IPS-NIHi7 (cell line): ENCODE data around the gene GLO1.

Source experiments
- DNase-seq: peaks from one replicate; pipeline ENCODE4 v3.0.0; 2012; ENCODE audit warnings: mixed read lengths; ENCODE audit errors: extremely low spot score

The GLO1 gene

DNA sequence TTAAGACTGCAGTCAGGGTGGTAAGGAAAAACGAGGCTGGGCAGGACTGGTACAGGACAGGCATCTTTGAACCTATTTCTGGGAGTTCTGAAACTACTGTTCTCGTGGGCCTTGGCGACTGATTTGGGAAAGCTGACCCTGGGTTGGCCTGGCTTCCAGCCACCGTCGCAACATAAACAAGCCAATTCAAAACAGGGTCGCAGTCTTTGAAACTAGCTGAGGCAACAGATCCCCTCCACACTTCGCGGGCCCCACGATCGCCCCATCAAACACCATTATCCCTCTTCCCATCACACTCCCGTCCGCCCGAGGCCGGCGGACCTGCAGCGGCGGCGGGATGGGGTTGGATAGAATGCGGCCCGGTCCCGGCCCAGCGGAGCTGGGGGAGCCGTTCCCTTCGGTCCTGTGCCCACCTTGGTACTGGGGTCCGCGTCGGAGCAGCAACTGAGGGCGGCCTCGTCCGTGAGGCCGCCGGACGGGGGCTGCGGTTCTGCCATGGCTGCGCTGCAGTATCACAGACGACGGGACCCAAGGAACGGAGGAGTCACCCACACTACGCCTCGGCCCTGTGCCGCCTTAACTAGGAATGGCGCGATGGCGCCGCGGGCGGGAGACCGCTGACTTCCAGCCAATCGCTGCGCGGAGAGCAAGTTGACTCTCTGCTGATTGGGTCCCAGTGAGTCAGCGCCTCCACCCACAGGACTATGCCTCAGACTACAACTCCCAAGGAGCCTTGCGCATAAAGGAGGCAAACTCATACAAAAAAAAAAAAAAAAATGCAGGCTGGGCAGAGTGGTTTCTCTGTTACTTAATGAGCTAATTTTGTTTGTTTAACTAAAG lies at the start of gene GLO1:
Gene GLO1 (minus strand): TSS at position 588 of the 840 bp plus-strand sequence. CDS start 91 bp downstream, at position 497.
- DNase-seq, result peak; percentile 100

DNA sequence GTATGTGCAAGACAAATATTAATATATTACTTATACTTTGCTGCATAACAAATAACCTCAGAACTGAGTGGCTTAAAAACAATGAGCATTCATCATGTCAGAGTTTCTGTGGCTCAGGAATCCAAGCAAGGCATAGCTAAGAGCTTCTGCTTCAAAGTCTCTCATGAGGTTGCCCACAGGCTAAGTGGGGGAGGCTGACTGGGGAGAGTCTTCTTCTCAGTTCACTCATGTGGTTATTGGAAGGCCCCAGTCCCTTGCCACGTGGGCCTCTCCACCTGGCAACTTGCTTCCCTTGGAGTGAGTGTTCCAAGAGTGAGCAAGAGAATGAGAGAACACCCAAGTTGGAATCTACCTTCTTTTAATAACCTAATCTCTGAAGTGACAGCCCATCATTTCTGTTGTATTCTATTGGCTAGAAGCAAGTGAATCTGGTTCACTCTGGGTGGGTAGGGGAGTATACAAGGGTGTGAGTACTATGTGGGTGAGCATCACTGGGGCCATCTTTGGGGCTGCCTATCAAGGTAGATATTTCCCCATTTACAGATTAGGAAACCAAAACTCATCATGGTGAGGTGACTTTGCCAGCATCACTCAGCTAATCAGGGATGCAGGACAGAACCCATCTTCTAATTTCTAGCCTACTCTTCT lies 48.1 kb upstream of the GLO1 start:
- DNase-seq, result no peak

DNA sequence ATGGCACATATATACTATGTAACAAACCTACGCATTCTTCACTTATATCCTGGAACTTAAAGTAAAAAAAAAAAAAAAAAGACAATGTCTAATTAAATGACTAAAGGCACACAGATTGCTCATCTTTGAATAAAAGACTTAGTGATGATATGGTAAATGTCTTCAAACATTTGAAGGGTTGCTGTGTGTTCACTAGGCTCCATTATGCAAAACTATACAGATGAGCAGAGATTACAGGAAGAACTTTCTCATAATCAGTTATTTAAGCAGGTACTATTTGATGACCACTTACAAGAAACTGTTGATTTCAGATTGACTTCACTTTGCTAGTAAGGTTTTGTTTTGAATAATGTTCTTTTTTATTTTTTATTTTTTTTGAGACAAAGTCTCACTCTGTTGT lies 46.5 kb upstream of the GLO1 start:
- DNase-seq, result no peak

DNA sequence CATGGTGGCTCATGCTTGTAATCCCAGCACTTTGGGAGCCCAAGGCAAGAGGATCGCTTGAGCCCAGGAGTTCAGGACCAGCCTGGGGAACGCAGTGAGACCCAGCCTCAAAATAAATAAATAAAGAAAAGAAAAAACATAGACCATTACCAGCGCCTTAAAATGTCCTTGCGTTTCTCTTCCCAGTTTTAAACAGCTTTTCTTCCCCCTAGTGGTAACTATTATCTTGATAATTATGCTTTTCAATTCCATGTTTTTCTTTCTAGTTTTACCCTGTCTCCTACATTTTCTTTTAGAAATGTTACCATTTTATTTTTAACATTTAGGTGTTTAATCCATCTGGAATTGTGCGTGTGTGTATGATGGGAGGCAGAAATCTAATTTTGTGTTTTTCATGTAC lies 36.6 kb upstream of the GLO1 start:
- DNase-seq, result no peak

DNA sequence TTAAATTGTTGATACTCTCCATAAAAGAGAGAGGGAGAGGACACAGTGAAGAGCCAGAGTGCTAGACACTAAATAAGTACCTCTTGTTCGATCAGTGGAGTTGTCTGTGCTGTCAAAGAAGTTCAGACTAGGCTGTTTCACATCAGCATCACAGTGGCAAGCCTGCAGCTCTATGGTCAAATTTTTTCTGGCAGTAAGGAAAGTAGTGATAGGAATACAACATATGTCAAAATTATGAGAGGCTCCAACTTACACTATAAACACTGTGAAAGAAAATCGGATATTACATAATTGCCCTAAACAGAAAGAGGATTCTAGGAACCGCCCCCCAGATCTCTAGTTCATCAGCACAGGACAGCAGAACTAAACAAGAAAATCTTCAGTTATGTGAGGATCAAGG lies 35.3 kb upstream of the GLO1 start:
- no peak for DNase-seq

DNA sequence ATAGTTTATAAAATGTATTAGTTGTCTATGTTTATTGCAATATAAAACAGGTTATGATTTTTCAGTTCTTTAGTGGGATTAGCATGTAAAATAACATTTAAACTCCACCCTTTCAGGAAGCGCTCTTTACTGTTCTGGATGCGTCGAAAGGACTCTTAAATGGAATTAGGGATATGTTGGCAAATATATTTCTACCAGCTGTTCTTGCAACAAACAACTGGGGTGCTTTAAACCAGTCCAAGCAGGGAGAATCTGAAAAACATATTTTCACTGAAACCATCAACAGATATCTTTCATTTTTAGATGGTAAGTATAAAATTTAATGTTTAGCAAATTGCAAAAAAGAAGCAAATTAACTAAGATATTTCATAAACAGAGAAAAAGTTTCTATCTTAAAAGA lies 34.0 kb upstream of the GLO1 start:
- no peak for DNase-seq

DNA sequence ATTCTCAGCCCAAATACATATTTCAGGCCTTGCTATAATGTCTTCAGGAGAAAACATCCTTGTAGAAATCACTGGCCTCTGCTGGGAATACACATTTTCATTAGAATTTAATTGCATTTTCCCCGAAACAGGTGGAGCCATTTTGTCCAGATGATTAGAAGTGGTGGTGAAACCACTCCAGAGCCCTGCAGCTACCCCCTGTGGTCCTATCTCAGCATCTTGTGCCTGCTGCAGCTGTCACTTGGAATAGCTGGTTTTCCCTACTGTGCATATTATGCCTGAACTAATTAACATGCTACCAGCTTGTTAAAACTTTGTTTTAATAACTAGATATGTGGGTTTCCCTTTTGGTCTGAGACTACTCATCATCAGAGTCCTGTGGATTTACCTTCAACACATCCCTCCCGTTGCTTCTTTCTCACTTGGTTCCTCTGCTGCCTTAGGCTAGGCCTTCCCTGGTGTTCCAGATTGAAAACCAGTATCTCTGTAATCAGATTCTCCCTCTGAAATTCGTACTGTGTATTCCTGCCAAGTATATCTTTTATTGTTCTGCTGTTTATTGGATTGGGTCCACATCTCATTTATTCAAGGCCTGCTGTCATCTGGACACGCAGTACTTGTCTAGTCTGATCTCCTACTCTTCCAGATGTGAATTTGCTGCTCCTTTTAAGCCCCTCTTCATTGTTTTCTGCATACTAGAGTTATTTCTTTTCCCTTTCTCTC lies 27.4 kb upstream of the GLO1 start:
- DNase-seq, result no peak

DNA sequence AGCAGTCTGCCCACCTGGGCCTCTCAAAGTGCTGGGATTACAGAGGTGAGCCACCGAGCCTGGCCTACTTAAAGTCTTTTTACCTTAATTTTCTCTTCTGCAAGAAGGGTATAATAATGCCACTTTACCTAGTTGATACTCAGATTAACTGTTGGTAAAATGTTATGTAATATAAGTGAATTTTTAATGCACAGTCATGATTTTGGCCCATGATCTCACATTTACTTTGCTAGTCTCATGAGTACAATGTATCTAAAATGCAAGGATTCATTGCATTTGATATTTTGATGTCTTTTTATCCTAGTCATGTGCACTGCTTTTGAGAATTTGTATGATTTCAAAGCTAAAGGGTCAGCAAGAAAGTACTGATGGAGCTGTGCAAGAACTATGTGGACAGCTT lies 25.3 kb upstream of the GLO1 start:
- no peak for DNase-seq

DNA sequence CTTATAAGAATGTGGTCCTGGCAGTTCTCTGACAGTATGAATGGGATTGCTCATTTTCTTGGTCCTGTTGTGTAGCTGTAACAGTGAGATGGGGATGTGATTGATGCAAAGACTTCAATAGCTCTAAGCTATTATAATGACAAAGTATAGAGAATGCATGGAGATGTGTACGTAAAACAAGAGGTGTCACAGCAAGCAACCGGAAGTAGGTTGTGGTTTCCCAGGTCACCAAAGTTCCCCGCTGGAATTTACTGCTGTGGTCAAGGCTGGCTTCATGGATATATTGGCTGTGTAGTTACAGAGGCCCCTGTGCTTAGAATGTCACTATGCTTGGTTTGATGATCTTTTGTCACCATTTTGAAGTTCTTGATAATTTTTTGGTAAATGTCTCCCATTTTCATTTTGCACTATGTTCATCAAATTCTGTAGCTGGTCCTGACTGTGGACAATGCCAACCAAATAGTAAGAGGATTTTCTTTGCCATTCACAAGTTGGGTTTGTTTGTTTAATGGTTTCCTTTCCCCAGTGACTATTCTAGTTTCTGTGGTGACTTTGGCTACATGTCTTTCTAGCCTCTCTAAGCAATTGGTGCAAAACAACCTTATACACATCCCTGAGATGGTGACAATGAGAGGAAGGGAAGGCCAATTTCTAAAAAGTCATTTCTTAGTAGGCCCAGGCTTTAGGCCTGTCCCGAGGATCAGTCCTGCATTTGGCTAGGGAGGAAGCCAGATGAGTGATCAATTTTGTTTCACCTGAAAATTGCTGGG lies 22.7 kb upstream of the GLO1 start:
- DNase-seq, result no peak

DNA sequence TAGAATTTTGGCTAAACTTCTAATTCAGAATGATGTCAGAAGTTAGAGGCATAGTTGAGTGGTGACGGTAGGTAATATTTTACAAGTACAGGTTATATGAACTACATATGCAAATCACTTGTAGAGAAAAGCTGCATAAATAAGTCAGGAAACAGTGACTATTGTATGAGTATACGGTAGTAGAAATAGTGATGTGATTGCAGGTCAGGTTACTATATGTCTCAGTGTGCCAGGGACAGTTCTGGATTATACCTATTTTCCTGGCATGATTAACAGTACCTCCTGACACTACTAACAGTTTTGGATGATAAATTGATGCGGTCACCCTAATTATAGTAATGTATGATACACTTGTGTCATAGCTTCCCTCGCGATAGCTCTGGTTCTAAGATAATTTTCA lies 21.4 kb upstream of the GLO1 start:
- no peak for DNase-seq

DNA sequence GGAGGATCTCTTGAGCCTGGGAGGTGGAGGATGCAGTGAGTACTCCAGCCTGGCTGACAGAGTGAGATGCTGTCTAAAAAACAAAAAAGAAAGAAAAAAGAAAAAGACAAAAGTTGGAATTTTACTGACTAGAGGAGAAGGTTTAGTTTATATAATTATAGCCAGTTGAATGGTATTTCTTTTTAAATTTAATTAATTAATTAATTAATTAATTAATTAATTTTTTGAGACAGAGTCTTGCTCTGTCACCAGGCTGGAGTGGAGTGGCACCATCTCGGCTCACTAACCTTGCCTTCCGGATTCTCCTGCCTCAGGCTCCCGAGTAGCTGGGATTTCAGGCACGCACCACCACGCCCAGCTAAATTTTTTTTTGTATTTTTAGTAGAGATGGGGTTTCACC lies 20.8 kb upstream of the GLO1 start:
- DNase-seq, result no peak

DNA sequence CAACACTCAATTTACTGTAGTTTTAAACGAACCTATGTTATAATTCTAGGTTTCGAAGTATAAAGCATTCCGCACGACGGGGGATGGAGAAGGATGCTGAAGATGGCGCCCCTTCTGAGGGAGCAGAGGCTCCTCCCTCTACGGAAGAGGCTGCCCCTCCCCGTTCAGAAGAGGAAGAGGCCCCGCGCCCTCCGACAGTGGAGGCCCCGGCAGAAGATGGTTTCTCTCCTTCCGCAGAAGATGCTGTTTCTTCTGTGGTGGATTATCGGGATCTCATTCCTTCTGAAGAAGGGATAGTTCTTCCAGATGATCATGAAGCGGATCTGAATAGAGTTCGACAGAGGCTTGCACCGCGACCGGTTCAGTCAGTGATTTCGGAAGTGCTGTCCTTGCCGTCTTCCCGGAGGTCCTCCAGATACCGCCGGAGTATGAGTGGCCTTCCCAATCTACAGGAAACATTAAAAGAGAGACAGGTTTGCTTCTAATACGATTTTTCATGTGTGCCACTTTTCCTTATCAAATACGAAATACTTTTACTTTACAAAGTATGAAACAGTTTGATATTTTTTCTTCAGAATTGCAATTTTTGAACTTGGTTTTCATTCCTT lies 19.9 kb upstream of the GLO1 start:
- no peak for DNase-seq

DNA sequence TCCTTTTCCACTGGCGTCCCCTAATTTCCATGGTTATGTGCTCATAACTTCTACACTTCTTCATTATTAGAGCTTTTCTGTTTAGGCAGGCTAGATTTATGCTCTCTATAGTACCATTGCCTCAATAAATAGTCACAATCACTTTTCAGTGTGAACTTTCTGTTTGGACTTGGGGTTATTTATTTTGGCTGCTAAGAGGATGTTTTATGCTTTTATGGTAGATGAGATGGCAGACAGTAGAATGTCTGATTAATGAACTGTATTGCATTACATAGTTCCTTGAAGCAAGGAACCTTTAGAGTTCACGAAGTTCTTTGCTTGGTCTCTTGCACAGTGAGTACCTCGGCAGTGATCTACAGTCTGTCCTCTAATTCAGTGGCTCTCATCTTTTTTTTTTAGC lies 19.1 kb upstream of the GLO1 start:
- DNase-seq, result no peak

DNA sequence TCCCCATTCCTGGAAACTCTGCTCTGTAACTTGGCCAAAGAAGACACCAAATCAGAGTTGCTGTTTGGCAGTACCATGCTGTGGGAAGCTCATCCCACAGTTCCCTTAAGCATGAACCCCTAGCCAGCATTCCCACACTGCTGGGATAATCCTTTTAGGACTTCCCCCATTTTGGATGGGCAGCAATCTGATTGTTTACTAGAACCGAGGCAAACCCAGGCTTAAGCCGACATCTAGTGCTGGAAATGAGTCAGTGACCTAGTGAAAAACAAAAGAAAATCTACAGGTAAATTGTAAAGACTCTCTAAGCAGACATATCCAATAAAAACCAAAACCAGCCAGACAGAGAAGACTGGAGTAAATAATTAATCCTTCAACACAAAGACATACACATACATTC lies 17.4 kb upstream of the GLO1 start:
- DNase-seq, result peak; percentile 30

DNA sequence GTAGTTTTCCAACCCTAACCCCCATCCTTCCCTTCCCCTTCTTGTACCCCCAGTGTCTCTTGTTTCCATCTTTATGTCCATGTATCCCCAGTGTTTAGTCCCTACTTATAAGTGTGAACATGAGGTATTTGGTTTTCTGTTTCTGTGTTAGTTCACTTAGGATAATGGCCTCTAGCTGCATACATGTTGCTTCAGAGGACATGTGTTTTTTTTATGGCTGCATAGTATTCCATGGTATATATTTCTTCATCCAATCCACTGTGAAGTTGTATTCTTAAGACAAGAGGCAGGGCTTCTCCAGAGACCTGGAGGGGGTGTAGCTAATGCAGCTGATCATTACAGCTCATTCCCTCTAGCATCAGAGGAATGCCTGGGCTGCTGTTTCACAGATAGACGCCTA lies 16.4 kb upstream of the GLO1 start:
- DNase-seq, result no peak

DNA sequence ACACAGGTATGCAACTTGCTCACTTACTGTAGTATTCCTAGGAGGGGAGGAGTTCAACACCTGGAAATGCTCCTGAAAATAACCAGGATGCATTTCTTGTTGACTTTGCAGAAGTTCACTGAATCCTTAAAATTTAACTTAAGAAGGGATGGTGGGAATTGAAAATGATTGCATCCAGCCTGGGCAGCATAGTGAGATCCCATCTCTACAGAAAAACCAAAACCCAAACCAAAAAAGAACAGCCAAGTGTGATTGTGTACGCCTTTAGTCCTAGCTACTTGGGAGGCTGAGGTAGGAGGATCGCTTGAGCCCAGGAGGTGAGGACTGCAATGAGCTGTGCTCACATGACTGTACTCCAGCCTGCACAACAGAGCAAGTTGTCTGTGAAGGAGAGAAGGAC lies 13.9 kb upstream of the GLO1 start:
- no peak for DNase-seq

DNA sequence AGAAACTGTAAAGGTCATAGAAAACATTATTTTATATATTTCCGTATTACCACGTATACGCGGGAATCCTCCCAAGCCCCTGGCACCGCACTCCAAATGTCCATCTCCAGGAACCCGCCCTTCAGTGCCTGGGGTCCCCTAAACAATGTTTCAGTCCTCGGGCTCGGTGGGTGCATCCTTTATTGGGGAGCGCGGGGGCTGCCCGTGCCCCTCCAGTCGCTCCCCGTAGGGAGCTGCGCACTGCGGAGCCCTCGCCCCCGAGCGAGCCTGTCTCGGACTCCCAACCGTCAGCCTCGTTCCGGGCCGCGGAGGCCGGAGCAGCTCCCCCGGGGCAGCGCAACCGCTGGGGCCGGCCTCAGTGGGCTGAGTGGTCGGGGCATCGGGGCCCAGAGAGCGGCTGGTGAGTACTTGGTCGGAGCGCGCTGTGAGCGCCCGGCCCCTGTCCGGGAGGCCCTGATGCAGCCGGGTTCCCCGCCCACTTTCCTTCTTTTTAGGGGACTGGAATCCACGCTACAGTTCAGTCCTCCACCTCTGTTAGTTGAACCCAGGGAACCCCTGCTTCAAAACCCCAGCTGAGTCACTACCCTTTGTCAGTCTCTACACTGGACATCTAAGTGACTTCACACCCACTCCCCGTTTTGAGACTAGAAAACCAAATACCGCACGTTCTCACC lies 12.2 kb upstream of the GLO1 start, which contains the start of gene DNAH8:
Gene DNAH8 (plus strand): TSS at position 296 of the 674 bp plus-strand sequence. CDS start 7,499 bp downstream, outside the sequence.
- DNase-seq, result peak; percentile 22

DNA sequence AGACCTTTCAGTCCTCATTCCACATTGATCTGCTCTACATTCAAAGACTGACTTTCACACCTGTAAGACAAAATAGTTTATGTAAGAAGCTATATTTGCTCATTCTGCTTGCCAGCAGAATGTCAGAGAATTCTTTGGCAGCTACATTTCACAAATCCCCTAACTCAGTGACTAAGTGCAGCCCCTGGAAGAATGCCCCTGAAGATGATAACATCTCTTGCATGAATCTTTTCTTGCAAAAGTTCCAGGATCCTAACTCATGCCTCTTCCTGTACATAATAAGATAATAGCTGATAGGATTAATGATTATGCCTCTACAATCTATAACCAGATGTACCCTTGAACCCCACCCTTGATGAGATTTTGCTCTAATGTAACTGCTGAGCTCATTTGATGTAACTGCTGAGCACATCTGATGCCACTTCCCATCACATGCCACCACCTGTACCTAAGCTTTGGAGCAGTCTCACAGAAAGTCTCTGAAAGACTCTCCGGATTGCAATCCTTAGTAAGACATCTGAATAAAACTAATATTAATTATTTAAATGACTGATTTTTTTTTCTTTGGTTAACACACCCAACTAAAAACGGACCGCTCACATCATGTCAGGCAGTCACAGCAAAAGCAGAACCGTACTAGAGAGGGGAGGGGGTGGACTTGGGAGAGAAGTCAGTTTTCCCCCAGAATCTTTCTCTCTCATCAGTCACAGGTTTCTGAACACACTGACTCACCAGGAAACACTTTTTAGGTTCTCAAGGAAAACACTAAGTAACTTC lies 11.5 kb upstream of the GLO1 start:
- no peak for DNase-seq

DNA sequence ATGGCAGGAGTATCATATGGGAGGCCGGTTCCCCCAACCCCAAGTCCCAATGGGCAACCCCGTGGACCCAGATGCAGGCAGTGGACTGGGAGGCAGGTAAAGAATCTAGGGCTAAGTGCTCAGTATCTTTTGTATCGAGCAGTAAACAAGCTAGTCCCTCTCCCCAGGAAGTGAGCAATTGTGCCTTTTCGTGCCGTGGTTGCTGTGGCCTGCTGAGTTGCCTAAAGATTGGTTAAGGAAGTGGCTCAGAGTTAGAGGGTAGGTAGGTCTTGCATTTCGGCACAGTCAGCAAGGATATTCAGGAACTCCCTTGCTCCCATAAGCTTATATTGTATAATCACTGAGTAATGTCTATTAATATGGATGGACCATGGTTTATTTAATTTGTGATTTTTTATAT lies 10.9 kb upstream of the GLO1 start:
- DNase-seq, result no peak

DNA sequence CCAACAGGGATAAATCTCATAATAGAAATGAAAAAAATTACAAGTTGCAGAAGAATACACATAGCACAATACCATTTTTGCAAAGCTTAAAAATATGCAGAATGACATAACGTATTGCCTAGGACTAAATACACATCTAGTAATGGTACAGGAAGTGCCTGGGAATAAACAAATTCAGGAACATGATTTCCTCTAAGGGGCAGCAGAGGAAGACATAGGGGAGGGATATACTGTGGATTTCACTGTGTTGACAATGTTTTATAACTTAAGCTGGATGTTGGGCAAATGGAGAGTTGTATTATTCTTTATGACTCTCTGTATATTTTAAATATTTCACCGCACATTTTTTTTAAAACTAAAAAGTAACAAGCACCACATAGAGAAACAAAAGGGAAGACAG lies 5.6 kb upstream of the GLO1 start:
- no peak for DNase-seq
